Germinal center (tissue), 1 donor: Measurements from ENCODE around the gene BEND4.

Source experiments
- DNase-seq: peaks from one replicate; pipeline ENCODE4 v3.0.0; 2012; ENCODE audit warnings: mixed read lengths, low spot score

Gene BEND4

DNA sequence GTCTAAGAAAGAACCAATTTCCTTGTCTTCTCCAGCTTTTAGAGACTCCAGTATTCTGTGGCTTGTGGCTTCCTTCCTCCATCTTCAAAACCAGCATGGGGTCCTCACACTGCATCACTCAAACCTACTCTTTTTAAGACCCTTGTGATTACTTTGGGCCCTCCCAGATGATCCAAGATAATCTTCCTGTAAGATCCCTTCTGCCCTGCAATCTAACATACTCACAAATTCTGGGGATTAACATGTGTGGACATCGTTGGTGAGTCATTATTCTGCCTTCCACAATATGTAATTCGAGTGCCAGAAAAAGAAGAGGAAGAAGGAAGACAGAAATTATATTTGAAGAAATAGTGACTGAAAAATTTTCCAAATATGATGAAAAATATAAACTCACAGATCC lies 47.9 kb downstream of the BEND4 start:
- DNase-seq = no peak

DNA sequence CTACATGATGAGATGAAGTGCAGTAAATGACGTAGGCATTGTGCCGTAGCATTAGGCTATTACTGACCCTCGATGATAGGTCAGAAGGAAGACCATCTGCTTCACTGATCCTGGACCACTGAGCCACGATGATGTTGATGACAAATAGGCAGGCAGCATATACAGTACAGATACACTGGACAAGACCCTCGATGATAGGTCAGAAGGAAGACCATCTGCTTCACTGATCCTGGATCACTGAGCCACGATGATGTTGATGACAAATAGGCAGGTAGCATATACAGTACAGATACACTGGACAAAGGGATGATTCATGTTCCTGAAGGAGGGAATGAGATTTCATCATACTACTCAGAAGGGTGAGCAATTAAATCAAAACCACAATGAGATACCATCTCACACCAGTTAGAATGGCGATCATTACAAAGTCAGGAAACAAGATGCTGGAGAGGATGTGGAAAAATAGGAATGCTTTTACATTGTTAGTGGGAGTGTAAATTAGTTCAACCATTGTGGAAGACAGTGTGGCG lies 50.9 kb downstream of the BEND4 start:
- DNase-seq = no peak

DNA sequence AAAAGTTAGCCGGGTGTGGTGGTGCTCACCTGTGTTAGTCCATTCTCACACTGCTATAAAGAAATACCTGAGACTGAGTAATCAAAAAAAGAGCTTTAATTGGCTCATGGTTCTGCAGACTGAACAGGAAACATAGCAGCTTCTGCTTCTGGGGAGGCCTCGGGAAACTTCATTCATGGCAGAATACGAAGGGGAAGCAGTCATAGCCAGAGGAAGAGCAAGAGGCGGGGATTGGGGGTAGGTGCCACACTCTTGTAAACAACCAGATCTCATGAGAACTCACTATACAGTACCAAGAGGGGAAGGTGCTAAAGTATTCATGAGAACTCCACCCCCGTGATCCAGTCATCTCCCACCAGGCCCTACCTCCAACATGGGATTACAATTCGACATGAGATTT lies 64.1 kb downstream of the BEND4 start:
- no peak for DNase-seq

DNA sequence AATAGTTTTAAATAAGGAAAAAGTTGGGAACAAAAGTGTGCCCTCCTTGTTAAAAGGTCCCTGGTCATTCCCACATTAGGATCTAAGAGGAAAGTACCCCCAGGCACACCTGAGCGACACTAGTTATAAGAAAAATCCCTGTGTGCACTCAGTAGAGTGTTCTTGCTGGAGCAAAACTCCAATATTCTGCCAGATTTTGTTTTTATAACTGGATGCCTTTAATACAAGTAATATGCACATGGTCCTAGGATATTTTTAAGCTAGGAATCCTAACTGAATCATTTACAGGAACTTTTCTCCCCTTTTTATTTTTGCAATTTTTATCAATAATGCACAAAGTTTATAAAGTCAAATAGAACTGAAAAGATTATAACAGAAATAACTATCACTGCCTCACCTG lies 68.6 kb downstream of the BEND4 start:
- DNase-seq = no peak

- DNase-seq = no peak
These were observed 72.1 kb downstream of the BEND4 start for GRCh38 chr4:42080306-42080705.

DNA sequence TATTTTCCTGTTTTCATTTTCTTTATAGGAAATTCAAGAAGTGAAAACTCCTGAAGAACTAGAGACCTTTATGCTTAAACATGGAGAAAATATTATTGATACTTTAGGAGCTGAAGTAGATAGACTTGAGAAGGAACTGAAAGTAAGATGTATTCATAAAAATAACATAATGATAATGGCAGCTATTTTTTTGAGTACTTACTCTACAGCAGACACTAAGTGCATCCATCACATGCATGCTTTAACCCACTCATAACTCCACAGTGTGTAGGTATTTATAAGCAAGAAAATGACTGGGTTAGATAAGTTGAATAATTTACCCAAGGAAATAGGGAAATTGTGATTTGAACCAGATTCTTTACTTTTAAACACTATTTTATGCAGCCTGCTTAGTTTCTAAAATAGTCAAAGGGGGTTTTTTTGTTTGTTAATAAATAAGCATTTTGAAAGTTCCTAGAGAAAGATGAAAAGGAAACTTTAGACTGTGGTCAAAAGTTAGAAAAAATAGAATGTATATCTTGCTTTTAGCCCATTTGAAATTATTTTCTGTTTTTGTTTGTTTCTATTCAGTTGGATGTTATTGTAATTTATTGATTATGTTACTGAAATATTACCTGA lies 74.2 kb downstream of the BEND4 start:
- DNase-seq = no peak

GRCh38 chr4:42074294-42074693 lies 78.2 kb downstream of the BEND4 start:
- no peak for DNase-seq

DNA sequence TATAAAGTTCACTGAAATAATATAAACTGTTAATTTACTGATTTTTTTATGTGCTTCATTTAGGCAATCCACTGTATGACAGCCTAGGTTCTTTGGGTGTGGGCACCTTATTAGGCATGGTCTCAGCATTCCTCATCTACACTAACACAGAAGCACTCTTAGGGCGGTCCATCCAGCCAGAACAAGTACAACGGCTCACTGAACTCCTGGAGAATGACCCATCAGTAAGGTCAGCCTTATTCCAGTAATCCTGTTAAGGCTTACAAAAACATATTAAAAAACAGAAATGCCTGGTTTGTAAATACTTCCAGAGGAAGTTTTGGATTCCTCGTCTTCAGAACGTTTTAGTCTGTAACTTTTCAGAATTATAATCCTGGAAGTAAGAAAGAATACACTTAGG lies 82.0 kb downstream of the BEND4 start:
- DNase-seq = no peak

- DNase-seq = no peak
These were observed 85.2 kb downstream of the BEND4 start for GRCh38 chr4:42067264-42067663.

- no peak for DNase-seq
These were observed 86.1 kb downstream of the BEND4 start for GRCh38 chr4:42066402-42066801.
